GM23338 (cell line): Measurements from ENCODE around the gene MAGI1. TPM values are rescaled to one million over a fixed set of nuclear protein-coding genes. Genes with fewer than 3 reads are reported as not detected.

Experiments
- ATAC-seq: fragments of 200-7000 bp; cut with Tn5 transposase; 3 replicates; pipeline ENCODE4 v1.9.1; 2020
- DNase-seq: peaks from one replicate; pipeline ENCODE4 v3.0.0-alpha.2; 2015; ENCODE audit warnings: low spot score
- H2AFZ ChIP-seq: fragments of 200-600 bp; sonication (generic); 2 replicates; pipeline ENCODE4 v1.8.0; 2016; ENCODE audit warnings: antibody characterized with exemption, mild to moderate bottlenecking, moderate library complexity
- H3F3A ChIP-seq: fragments of 200-600 bp; sonication (generic); replicated peaks from 2 replicates; pipeline ENCODE4 v1.8.0; 2017; ENCODE audit warnings: antibody characterized with exemption, mixed run types, low read depth
- H3K27ac ChIP-seq: fragments of 200-600 bp; sonication (generic); 2 replicates; pipeline ENCODE4 v1.6.1; 2016; ENCODE audit warnings: low read depth
- H3K27me3 ChIP-seq: fragments of 200-600 bp; sonication (generic); 2 replicates; pipeline ENCODE4 v1.8.0; 2016; ENCODE audit warnings: mild to moderate bottlenecking, mixed run types, moderate library complexity; ENCODE audit not compliant: insufficient read depth
- H3K36me3 ChIP-seq: fragments of 200-600 bp; sonication (generic); 2 replicates; pipeline ENCODE4 v1.8.0; 2016; ENCODE audit warnings: mild to moderate bottlenecking; ENCODE audit not compliant: insufficient read depth
- H3K4me1 ChIP-seq: fragments of 200-600 bp; sonication (generic); 2 replicates; pipeline ENCODE4 v1.8.0; 2016; ENCODE audit warnings: mild to moderate bottlenecking, moderate library complexity; ENCODE audit not compliant: insufficient read depth
- H3K4me2 ChIP-seq: fragments of 200-600 bp; sonication (generic); 2 replicates; pipeline ENCODE4 v1.7.1; 2017; ENCODE audit warnings: mixed run types
- H3K4me3 ChIP-seq: fragments of 200-600 bp; sonication (generic); 2 replicates; pipeline ENCODE4 v1.6.1; 2016; ENCODE audit warnings: mixed run types
- H3K79me2 ChIP-seq: fragments of 200-600 bp; sonication (generic); replicated peaks from 2 replicates; pipeline ENCODE4 v1.8.0; 2017; ENCODE audit warnings: mild to moderate bottlenecking; ENCODE audit not compliant: insufficient read depth
- H3K9me2 ChIP-seq: fragments of 200-600 bp; sonication (generic); 2 replicates; pipeline ENCODE4 v1.8.0; 2017; ENCODE audit not compliant: insufficient read depth
- H4K20me1 ChIP-seq: fragments of 200-600 bp; sonication (generic); replicated peaks from 2 replicates; pipeline ENCODE4 v1.8.0; 2017; ENCODE audit warnings: mild to moderate bottlenecking; ENCODE audit not compliant: insufficient read depth
- H3K27ac Mint-ChIP-seq: 2 replicates; pipeline ENCODE4 v1.8.0; 2020; ENCODE audit warnings: inconsistent platforms, mild to moderate bottlenecking, moderate library complexity, mixed read lengths
- H3K27me3 Mint-ChIP-seq: 3 replicates; pipeline ENCODE4 v1.8.0; 2022; ENCODE audit warnings: low read depth, mild to moderate bottlenecking, moderate library complexity, mixed read lengths, inconsistent platforms; ENCODE audit not compliant: insufficient read depth, poor library complexity
- H3K36me3 Mint-ChIP-seq: 3 replicates; pipeline ENCODE4 v1.8.0; 2021; ENCODE audit warnings: low read depth, mild to moderate bottlenecking, inconsistent platforms, moderate library complexity, mixed read lengths
- H3K4me1 Mint-ChIP-seq: 3 replicates; pipeline ENCODE4 v1.8.0; 2020; ENCODE audit warnings: mild to moderate bottlenecking, inconsistent platforms, mixed read lengths
- H3K4me3 Mint-ChIP-seq: 3 replicates; pipeline ENCODE4 v1.8.0; 2021; ENCODE audit warnings: moderate library complexity, mild to moderate bottlenecking, inconsistent platforms, mixed read lengths
- H3K9me3 Mint-ChIP-seq: 3 replicates; pipeline ENCODE4 v1.8.0; 2020; ENCODE audit warnings: moderate library complexity, mild to moderate bottlenecking, inconsistent platforms, mixed read lengths
- CREB1 ChIP-seq: fragments of 250-450 bp; sonication (Bioruptor Pico); IDR thresholded peaks from 2 replicates; pipeline ENCODE4 v1.5.0; 2020; ENCODE audit warnings: low read depth, mild to moderate bottlenecking, moderate library complexity
- EZH2 ChIP-seq: fragments of 200-600 bp; sonication (generic); IDR thresholded peaks from one replicate; pipeline ENCODE4 v1.8.0; 2017; ENCODE audit warnings: antibody characterized with exemption, mild to moderate bottlenecking, low read depth; ENCODE audit not compliant: unreplicated experiment
- EZH2phosphoT487 ChIP-seq: fragments of 200-600 bp; sonication (generic); IDR thresholded peaks from one replicate; pipeline ENCODE4 v1.8.1; 2018; ENCODE audit warnings: antibody characterized with exemption; ENCODE audit not compliant: unreplicated experiment
- JUNB ChIP-seq: IDR thresholded peaks from one replicate; pipeline ENCODE4 v1.6.1; 2016; ENCODE audit warnings: antibody characterized with exemption; ENCODE audit not compliant: unreplicated experiment
- NANOG ChIP-seq: IDR thresholded peaks from 2 replicates; pipeline ENCODE4 v1.6.1; 2016; ENCODE audit warnings: antibody characterized with exemption, borderline replicate concordance
- POLR2AphosphoS5 ChIP-seq: IDR thresholded peaks from 2 replicates; pipeline ENCODE4 v1.6.1; 2016; ENCODE audit warnings: antibody characterized with exemption, low read depth
- STAT1 ChIP-seq: IDR thresholded peaks from one replicate; pipeline ENCODE4 v1.6.1; 2016; ENCODE audit warnings: antibody characterized with exemption; ENCODE audit not compliant: unreplicated experiment
- ZNF114 ChIP-seq: fragments of 250-450 bp; sonication (Bioruptor Pico); IDR thresholded peaks from 2 replicates; pipeline ENCODE4 v1.5.0; 2020; ENCODE audit warnings: mild to moderate bottlenecking, moderate library complexity
- ZNF331 ChIP-seq: fragments of 250-450 bp; sonication (Bioruptor Pico); IDR thresholded peaks from 2 replicates; pipeline ENCODE4 v1.5.0; 2020; ENCODE audit warnings: low read depth, mild to moderate bottlenecking, moderate library complexity
- polyA plus RNA-seq: library from polyadenylated mRNA; unstranded; fragments of >200 nt; fragmentation: Nextera tagmentation; extraction: Ambion mirVana; gene quantifications from 2 replicates; pipeline ENCODE4 v1.2.1, GENCODE V29; 2016
- total RNA-seq: library from RNA; depleted of rRNA; stranded (reverse); fragments of >200 nt; shearing (Covaris generic); gene quantifications from 2 replicates; pipeline ENCODE4 v1.2.3, GENCODE V29; 2014
- TF ChIP-seq, protein P1 (sequence below): IDR thresholded peaks from 2 replicates; pipeline ENCODE4 v1.6.1; 2016; ENCODE audit warnings: antibody characterized with exemption
- TF ChIP-seq, protein P2 (sequence below): fragments of 250-450 bp; sonication (Bioruptor Pico); IDR thresholded peaks from 2 replicates; pipeline ENCODE4 v1.5.0; 2020; ENCODE audit warnings: mild to moderate bottlenecking, moderate library complexity
- TF ChIP-seq, protein P3 (sequence below): IDR thresholded peaks from one replicate; pipeline ENCODE4 v1.6.1; 2018; ENCODE audit warnings: antibody characterized with exemption; ENCODE audit not compliant: unreplicated experiment

Gene MAGI1
- total and polyA plus RNA-seq, 2 experiments from 2014 or later: 27.4 to 71.2 TPM

DNA sequence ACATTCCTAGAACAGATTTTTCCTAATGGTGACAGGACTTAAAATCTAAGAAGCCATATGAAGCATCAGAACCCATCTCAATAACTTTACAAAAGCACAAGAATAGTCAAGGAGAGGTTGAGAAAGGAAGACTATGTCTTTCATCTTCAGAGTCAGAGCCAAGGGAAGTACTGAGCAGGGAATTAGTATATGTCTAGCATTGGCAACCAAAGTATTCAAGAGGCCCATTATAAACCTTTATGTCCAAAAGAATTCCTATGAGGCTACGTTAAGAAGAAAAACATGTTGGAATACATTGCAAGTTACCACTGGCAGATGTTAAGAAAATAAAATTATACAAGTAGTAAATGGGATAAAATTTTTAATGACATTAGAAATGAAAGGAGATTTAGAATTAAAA, 150.5 kb downstream of the MAGI1 start:
- H3K4me3 Mint-ChIP-seq: no peak overlapping the region
- H3K4me1 Mint-ChIP-seq: peaks cover 39% of the 10 kb centered on the region
- Histone ChIP-seq H3K27me3 (no peaks in the 10 kb centered on the region), H3F3A (no peaks in the 10 kb centered on the region), H3K4me1 (peaks cover 37% of the 10 kb centered on the region), H4K20me1 (no peaks in the 10 kb centered on the region; the same call in 1 of the 2 replicates), H3K79me2 (peaks cover 85% of the 10 kb centered on the region), H3K4me2 (no peak overlapping the region), H3K4me3 (no peak overlapping the region), H3K9me2 (no peaks in the 10 kb centered on the region), H2AFZ (no peak overlapping the region), H3K27ac (no peak overlapping the region), H3K36me3 (no peaks in the 10 kb centered on the region)
- no peaks in the 10 kb centered on the region; the same call in 2 of the 3 replicates for H3K9me3 Mint-ChIP-seq
- ATAC-seq: no peak
- H3K27ac Mint-ChIP-seq: no peak overlapping the region
- peaks cover 1% of the 10 kb centered on the region for H3K27me3 Mint-ChIP-seq
- TF ChIP-seq STAT1 (no peak), ZNF331 (CRISPR knock-in tag) (no peak), NANOG (no peak), EZH2 (no peak), CREB1 (CRISPR knock-in tag) (no peak), POLR2AphosphoS5 (no peak), EZH2phosphoT487 (no peak), ZNF114 (CRISPR knock-in tag) (no peak), JUNB (no peak)
- TF ChIP-seq, protein P1, sequence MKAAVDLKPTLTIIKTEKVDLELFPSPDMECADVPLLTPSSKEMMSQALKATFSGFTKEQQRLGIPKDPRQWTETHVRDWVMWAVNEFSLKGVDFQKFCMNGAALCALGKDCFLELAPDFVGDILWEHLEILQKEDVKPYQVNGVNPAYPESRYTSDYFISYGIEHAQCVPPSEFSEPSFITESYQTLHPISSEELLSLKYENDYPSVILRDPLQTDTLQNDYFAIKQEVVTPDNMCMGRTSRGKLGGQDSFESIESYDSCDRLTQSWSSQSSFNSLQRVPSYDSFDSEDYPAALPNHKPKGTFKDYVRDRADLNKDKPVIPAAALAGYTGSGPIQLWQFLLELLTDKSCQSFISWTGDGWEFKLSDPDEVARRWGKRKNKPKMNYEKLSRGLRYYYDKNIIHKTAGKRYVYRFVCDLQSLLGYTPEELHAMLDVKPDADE: no peak
- TF ChIP-seq, protein P2, sequence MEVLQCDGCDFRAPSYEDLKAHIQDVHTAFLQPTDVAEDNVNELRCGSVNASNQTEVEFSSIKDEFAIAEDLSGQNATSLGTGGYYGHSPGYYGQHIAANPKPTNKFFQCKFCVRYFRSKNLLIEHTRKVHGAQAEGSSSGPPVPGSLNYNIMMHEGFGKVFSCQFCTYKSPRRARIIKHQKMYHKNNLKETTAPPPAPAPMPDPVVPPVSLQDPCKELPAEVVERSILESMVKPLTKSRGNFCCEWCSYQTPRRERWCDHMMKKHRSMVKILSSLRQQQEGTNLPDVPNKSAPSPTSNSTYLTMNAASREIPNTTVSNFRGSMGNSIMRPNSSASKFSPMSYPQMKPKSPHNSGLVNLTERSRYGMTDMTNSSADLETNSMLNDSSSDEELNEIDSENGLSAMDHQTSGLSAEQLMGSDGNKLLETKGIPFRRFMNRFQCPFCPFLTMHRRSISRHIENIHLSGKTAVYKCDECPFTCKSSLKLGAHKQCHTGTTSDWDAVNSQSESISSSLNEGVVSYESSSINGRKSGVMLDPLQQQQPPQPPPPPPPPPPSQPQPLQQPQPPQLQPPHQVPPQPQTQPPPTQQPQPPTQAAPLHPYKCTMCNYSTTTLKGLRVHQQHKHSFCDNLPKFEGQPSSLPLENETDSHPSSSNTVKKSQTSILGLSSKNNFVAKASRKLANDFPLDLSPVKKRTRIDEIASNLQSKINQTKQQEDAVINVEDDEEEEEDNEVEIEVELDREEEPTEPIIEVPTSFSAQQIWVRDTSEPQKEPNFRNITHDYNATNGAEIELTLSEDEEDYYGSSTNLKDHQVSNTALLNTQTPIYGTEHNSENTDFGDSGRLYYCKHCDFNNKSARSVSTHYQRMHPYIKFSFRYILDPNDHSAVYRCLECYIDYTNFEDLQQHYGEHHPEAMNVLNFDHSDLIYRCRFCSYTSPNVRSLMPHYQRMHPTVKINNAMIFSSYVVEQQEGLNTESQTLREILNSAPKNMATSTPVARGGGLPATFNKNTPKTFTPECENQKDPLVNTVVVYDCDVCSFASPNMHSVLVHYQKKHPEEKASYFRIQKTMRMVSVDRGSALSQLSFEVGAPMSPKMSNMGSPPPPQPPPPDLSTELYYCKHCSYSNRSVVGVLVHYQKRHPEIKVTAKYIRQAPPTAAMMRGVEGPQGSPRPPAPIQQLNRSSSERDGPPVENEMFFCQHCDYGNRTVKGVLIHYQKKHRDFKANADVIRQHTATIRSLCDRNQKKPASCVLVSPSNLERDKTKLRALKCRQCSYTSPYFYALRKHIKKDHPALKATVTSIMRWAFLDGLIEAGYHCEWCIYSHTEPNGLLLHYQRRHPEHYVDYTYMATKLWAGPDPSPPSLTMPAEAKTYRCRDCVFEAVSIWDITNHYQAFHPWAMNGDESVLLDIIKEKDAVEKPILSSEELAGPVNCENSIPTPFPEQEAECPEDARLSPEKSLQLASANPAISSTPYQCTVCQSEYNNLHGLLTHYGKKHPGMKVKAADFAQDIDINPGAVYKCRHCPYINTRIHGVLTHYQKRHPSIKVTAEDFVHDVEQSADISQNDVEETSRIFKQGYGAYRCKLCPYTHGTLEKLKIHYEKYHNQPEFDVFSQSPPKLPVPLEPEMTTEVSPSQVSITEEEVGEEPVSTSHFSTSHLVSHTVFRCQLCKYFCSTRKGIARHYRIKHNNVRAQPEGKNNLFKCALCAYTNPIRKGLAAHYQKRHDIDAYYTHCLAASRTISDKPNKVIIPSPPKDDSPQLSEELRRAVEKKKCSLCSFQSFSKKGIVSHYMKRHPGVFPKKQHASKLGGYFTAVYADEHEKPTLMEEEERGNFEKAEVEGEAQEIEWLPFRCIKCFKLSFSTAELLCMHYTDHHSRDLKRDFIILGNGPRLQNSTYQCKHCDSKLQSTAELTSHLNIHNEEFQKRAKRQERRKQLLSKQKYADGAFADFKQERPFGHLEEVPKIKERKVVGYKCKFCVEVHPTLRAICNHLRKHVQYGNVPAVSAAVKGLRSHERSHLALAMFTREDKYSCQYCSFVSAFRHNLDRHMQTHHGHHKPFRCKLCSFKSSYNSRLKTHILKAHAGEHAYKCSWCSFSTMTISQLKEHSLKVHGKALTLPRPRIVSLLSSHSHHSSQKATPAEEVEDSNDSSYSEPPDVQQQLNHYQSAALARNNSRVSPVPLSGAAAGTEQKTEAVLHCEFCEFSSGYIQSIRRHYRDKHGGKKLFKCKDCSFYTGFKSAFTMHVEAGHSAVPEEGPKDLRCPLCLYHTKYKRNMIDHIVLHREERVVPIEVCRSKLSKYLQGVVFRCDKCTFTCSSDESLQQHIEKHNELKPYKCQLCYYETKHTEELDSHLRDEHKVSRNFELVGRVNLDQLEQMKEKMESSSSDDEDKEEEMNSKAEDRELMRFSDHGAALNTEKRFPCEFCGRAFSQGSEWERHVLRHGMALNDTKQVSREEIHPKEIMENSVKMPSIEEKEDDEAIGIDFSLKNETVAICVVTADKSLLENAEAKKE (CRISPR knock-in tag): no peak
- TF ChIP-seq, protein P3, sequence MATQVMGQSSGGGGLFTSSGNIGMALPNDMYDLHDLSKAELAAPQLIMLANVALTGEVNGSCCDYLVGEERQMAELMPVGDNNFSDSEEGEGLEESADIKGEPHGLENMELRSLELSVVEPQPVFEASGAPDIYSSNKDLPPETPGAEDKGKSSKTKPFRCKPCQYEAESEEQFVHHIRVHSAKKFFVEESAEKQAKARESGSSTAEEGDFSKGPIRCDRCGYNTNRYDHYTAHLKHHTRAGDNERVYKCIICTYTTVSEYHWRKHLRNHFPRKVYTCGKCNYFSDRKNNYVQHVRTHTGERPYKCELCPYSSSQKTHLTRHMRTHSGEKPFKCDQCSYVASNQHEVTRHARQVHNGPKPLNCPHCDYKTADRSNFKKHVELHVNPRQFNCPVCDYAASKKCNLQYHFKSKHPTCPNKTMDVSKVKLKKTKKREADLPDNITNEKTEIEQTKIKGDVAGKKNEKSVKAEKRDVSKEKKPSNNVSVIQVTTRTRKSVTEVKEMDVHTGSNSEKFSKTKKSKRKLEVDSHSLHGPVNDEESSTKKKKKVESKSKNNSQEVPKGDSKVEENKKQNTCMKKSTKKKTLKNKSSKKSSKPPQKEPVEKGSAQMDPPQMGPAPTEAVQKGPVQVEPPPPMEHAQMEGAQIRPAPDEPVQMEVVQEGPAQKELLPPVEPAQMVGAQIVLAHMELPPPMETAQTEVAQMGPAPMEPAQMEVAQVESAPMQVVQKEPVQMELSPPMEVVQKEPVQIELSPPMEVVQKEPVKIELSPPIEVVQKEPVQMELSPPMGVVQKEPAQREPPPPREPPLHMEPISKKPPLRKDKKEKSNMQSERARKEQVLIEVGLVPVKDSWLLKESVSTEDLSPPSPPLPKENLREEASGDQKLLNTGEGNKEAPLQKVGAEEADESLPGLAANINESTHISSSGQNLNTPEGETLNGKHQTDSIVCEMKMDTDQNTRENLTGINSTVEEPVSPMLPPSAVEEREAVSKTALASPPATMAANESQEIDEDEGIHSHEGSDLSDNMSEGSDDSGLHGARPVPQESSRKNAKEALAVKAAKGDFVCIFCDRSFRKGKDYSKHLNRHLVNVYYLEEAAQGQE: no peak
- no peak for DNase-seq
- no peaks in the 10 kb centered on the region for H3K36me3 Mint-ChIP-seq
